Measurements from ENCODE around the gene LAMA1. TPM values are rescaled to one million over a fixed set of nuclear protein-coding genes. Genes with fewer than 3 reads are reported as not detected.
"Not testable (repeated sequence)": the region's sequence is repeated elsewhere in the genome, so short reads cannot be mapped to it uniquely, and the experiment has no call there.

LAMA1 gene
- total RNA-seq, 1 experiment from 2014 or later: 17.5 TPM

DNA sequence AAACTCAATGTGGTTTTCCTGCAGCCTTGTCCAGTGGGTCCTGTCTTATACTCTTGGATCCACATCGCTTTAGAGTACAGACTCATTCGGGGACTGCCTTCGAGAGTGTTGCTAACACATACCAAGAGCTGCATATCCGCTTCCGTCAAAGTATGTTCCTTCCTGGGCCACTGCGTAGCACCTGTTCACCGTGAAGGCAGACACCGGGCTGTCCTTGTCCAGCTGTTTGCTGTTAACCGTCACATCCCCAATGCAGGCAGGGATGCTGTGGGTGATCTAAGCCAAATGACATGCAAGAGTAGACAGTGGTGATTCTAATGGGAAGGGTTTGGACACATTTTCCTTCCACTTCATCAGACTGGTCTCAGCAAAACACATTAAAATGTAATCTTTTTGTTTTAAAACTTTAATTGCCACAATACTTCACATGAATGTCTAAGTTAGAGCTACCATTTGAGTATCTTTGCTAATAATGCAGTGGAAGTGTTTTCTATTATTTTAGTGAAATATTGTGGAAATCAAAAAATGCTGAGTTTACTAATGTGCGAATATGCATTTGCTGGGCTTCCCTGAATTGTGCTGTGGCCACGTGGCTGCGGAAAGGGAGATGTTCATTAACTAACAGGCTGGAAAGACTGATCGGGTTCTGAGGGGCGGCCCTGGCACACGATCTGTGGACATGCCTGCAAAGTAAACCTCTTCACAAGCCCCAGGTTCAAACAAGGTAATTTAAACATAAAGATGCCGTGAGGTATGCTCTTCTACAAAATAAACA, 169.1 kb downstream of the LAMA1 start:
- Histone ChIP-seq H3K36me3 (replicated peaks; ENCODE audit: control insufficient read depth, insufficient read depth, low read length) (peaks cover 3% of the 10 kb centered on the region), H3K27me3 (ENCODE audit: control insufficient read depth, insufficient read depth, low read length) (no peaks in the 10 kb centered on the region), H3K4me3 (ENCODE audit: insufficient read depth, low read depth, low read length) (no peak overlapping the region)
- no peak for DNase-seq

DNA sequence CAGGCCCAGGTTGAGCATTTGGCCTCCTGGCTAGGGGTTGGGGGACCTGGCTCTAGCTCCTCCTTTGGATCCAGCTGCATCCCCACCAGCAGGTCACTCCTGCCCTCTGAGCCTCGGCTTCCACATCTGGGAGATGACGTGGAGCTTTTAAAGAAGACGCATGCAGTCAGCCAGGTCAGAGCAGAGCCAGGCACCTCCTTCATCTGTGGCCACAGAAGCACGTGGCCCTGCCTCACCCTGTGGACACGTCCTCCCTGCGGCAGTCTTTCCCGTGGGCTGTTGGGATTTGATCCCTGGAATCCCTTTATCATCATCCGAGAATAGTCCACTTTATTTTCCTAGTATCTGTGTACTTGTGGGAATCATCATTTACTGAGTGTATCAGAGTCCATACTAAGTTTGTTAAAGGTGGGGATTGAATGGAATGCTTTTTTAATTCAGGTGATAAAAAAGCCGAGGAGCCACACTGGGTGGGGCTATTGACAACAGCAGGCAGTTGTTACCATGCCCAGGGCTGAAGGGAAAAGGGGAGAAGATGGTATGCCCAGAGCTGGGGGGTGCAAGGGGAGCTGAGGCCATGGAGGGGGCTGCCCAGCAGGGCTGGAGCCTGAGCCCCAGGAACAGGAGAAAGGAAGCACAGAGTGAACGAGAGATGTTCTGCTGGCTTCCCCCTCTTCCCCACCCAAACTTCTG, 170.1 kb downstream of the LAMA1 start:
- DNase-seq: no peak
- Histone ChIP-seq H3K4me3 (ENCODE audit: insufficient read depth, low read depth, low read length) (no peak overlapping the region), H3K36me3 (replicated peaks; ENCODE audit: control insufficient read depth, insufficient read depth, low read length) (peaks cover 5% of the 10 kb centered on the region), H3K27me3 (ENCODE audit: control insufficient read depth, insufficient read depth, low read length) (no peaks in the 10 kb centered on the region)

DNA sequence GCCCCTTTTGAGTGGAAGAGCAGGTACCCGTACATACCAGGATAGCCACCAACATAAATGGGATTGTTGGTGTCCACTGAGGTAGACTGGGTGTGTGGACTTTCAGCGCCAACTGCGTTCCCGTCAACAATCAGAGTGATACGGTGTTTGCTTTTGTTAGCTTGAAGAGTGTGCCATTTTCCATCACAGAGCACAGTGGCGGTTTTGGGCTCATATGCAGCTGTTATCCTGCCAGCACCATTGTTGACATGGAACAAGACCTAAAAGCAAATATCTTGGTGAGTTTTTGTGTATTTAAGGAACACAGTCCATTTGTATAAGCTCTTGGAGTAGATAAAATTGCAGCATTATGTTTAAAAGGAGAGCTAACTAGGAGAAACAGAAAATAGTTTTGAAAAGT, 174.5 kb downstream of the LAMA1 start:
- H3K36me3 ChIP-seq (replicated peaks; ENCODE audit: control insufficient read depth, insufficient read depth, low read length): peaks cover 5% of the 10 kb centered on the region
- no peak overlapping the region for H3K4me3 ChIP-seq (ENCODE audit: insufficient read depth, low read depth, low read length)
- H3K27me3 ChIP-seq (ENCODE audit: control insufficient read depth, insufficient read depth, low read length): no peaks in the 10 kb centered on the region
- DNase-seq: no peak

DNA sequence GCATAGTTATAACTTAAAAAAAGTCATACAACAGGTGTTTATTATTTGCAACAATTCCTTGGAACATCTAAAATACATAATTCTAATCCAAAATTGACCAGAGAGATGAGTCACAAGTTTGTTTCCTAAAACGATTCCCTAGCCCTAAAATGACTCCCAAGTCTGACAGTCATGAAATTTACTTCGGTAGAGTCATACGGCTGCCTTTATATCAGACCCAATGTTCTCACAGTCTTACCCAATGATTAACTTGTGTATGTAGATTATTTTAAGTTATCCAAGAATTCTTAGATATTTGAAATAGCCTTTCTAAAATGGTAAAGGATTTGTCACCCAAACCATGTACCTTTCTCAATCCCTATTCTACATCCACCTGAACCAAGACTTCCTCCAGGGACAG, 174.9 kb downstream of the LAMA1 start:
- Histone ChIP-seq H3K36me3 (replicated peaks; ENCODE audit: control insufficient read depth, insufficient read depth, low read length) (peaks cover 5% of the 10 kb centered on the region), H3K27me3 (ENCODE audit: control insufficient read depth, insufficient read depth, low read length) (no peaks in the 10 kb centered on the region), H3K4me3 (ENCODE audit: insufficient read depth, low read depth, low read length) (no peak overlapping the region)
- DNase-seq: no peak

DNA sequence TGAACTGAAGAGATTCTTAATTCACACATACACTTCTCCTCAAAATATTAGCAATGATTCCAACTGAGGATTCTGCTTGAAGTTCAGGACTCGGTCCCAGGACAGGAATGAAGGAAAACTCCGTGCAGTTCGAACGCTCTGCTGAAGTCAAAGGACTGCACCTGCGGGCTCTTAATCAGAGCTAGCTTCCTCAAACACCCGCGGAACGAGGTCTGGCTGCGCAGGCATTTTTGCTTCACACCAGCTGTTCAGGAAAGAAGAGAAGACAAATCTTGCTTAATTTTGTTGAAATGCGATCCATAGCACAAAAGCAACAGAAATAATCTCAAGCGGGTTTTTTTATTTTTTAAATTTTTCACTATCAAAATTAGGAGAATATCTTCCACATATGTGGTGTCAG, 175.6 kb downstream of the LAMA1 start:
- Histone ChIP-seq H3K27me3 (ENCODE audit: control insufficient read depth, insufficient read depth, low read length) (no peaks in the 10 kb centered on the region), H3K36me3 (replicated peaks; ENCODE audit: control insufficient read depth, insufficient read depth, low read length) (peaks cover 5% of the 10 kb centered on the region), H3K4me3 (ENCODE audit: insufficient read depth, low read depth, low read length) (no peak overlapping the region)
- DNase-seq: no peak

DNA sequence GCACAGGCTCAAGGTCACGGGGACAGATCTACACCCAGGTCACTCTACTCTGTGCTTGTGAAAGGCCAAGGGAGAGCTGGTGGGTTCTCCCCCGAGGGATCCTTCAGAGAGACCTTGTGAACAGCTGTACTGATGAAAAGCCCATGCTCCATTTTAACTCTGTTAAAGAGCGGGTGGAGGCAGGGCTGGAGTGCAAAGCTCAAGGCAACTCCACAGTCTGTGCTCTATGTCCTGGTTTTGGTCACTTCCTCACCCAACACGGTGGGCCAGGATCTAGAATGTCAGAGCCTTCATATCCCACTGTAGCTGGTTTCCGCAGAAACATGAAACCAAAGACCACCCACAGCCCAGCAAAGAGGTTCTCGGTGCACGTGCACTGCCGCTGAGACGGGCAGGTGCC, 177.1 kb downstream of the LAMA1 start:
- DNase-seq: no peak
- H3K36me3 ChIP-seq (replicated peaks; ENCODE audit: control insufficient read depth, insufficient read depth, low read length): peaks cover 3% of the 10 kb centered on the region
- H3K27me3 ChIP-seq (ENCODE audit: control insufficient read depth, insufficient read depth, low read length): no peaks in the 10 kb centered on the region
- H3K4me3 ChIP-seq (ENCODE audit: insufficient read depth, low read depth, low read length): no peak overlapping the region

DNA sequence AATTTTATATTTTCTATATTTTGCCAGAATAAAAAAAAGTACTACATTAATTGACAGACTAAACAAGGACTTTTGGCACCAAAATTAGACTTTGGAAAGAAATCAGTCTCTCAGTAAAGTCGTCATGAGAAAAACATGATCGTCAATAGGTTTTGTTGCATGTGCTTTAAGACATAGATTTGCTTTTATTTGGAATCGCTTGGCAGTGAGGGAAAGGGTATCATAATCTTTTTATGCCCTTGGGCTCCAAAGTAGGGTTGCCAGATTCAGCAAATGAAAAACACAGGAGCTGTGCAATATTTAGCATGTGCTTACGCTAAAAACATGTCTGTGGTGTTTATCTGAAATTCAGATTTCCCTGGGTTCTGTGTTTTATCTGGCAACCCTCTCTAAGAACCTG, 177.6 kb downstream of the LAMA1 start:
- Histone ChIP-seq H3K27me3 (ENCODE audit: control insufficient read depth, insufficient read depth, low read length) (no peaks in the 10 kb centered on the region), H3K36me3 (replicated peaks; ENCODE audit: control insufficient read depth, insufficient read depth, low read length) (peaks cover 2% of the 10 kb centered on the region), H3K4me3 (ENCODE audit: insufficient read depth, low read depth, low read length) (no peak overlapping the region)
- no peak for DNase-seq

DNA sequence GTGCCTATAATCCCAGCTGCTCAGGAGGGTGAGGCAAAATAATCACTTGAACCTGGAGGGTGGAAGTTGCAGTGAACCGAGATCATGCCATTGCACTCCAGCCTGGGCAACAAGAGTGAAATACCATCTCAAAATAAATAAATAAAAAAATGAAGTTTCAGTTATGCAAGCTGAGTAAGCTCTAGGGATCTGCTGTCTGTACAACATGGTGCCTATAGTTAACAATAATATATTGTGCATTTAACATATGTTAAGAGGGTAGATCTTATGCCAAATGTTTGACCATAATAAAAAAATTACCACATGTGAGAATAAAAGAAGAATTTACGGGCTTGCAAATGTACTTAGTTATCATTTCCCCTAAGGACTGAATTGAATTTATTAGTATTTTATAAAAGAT, 179.2 kb downstream of the LAMA1 start:
- DNase-seq; H3K4me3 ChIP-seq (ENCODE audit: insufficient read depth, low read depth, low read length); H3K27me3 ChIP-seq (ENCODE audit: control insufficient read depth, insufficient read depth, low read length); H3K36me3 ChIP-seq (replicated peaks; ENCODE audit: control insufficient read depth, insufficient read depth, low read length): not testable (repeated sequence)

DNA sequence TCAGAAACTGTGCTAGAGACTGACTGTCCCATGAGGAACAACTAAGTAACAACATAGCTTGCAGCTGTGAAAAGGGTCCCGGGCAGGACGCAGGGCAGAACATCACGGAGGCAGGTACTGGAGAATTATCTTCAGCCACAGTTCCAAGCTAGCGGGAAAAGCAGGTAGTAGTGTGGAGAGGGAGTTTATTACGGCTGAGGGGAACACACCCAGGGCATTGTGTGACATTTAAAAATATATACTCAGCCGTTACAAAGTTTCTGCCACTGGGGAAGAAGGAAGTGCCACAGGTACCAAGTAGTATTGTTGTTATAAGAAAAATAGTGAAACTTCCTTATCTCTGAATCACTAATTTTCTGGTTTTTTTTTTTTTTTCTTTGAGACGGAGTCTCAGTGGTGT, 179.6 kb downstream of the LAMA1 start:
- peaks cover under 1% of the 10 kb centered on the region for H3K36me3 ChIP-seq (replicated peaks; ENCODE audit: control insufficient read depth, insufficient read depth, low read length)
- no peak for DNase-seq
- H3K4me3 ChIP-seq (ENCODE audit: insufficient read depth, low read depth, low read length): no peak overlapping the region
- no peaks in the 10 kb centered on the region for H3K27me3 ChIP-seq (ENCODE audit: control insufficient read depth, insufficient read depth, low read length)

DNA sequence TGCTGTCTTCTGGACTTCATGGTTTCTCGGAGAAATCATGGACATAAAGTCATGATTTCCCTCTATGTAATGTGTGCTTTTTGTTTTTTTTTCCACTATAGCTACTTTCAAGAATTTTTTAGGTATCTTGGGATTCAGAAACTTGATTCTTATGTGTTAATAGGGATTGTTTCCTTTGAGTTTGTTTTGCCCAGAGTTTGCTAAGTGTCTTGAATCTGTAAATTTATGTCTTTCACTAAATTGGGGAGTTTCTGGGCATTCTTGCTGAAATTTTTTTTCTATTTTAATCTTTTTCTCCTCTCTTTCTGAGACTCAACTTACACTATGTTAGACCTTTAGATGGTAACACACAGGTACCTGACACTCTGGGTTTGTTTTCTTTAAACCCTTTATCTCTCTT, 182.7 kb downstream of the LAMA1 start:
- Histone ChIP-seq H3K27me3 (ENCODE audit: control insufficient read depth, insufficient read depth, low read length) (no peaks in the 10 kb centered on the region), H3K36me3 (replicated peaks; ENCODE audit: control insufficient read depth, insufficient read depth, low read length) (no peaks in the 10 kb centered on the region), H3K4me3 (ENCODE audit: insufficient read depth, low read depth, low read length) (no peak overlapping the region)
- no peak for DNase-seq

DNA sequence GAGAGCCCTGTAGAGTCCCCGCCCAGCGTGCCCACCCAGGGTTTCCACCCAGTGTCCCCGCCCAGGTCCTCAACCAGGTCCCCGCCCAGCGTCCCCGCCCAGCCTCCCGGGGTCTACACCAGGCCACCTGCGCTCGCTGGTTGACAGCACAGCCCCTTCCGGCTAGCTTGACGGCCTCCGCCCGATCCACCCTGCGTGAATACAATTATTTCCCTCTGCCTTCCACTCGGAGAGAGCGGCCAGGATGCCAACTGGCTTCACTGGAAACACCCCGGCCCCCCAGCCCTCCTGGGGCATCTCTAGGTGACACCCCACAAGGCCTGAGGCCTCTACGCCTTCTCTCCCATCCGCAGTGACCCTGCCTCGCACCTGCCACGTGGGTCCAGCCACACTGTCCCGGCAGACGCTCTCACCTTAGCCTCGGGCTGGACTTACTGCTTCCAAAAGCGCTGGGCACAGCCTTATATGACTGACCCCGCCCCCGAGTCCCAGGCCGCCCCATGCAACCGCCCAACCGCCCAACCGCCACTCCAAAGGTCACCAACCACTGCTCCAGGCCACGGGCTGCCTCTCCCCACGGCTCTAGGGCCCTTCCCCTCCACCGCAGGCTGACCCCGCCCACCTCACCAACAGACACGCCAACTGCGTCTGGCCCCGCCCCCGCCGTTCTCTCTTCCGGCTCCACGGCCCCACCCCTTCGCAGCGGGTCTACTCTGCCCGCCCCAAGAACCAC, 188.1 kb downstream of the LAMA1 start:
- no peaks in the 10 kb centered on the region for H3K27me3 ChIP-seq (ENCODE audit: control insufficient read depth, insufficient read depth, low read length)
- H3K4me3 ChIP-seq (ENCODE audit: insufficient read depth, low read depth, low read length): no peak overlapping the region; the same call in 1 of the 2 replicates
- peak; percentile 91 for DNase-seq
- no peaks in the 10 kb centered on the region for H3K36me3 ChIP-seq (replicated peaks; ENCODE audit: control insufficient read depth, insufficient read depth, low read length)

DNA sequence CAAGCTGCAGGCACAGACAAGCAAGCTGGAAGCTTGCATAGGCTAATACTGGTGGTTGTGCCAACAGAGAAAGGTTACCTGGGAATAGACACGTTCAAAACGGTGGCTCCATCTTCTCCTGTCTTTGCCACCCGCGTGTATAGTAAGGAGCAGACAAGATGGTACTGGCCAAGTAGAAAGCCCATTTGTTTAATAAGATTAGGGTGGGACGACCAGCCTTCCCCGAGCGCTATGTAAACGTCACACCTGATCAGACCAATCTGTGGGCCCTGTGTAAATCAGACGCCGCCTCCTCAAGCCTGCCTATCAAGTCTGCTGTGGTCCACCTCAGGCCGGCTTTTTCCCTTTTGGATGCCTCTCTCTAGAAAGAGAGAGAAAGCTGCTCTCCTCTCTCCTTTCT, 189.2 kb downstream of the LAMA1 start:
- no peaks in the 10 kb centered on the region for H3K27me3 ChIP-seq (ENCODE audit: control insufficient read depth, insufficient read depth, low read length)
- no peaks in the 10 kb centered on the region for H3K36me3 ChIP-seq (replicated peaks; ENCODE audit: control insufficient read depth, insufficient read depth, low read length)
- no peak overlapping the region for H3K4me3 ChIP-seq (ENCODE audit: insufficient read depth, low read depth, low read length)
- DNase-seq: no peak

DNA sequence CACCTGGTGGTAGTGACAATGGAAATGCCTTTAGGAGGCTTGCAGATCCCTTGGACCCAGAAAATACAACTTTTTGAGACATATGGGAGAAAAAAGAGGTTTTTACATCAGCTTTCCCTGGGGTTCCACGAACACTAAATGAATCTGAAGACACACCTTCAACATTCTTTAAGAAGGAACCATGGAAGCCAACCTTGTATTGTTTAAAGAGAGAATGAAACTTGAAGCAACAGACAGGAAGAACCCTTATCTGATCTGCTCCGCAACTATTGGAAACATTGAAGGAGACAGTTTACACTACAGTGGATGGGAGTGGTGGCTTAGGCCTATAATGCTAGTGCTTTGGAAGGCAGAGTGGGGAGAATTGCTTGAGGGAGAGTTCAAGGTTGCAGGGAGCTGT, 190.4 kb downstream of the LAMA1 start:
- Histone ChIP-seq H3K36me3 (replicated peaks; ENCODE audit: control insufficient read depth, insufficient read depth, low read length) (no peaks in the 10 kb centered on the region), H3K27me3 (ENCODE audit: control insufficient read depth, insufficient read depth, low read length) (no peaks in the 10 kb centered on the region), H3K4me3 (ENCODE audit: insufficient read depth, low read depth, low read length) (no peak overlapping the region)
- no peak for DNase-seq

DNA sequence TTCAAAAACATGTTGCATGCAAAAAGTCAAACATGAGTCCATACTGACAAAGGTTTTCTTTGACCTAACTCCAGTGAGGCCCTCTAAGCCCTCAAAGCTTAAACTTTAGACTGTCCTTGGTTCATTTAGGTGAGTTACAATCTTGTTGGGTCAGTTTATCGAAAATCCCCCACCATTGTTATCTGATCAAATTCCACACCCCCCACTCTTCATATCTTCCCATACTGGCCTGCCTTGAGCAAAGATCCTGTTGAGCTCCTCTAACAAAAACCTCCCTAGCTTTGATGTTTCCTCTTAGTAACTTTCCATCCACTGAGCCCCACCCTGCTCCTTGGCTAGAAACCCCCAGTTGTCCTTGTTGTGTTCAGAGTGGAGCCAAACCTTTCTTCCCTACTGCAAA, 194.4 kb downstream of the LAMA1 start:
- Histone ChIP-seq H3K36me3 (replicated peaks; ENCODE audit: control insufficient read depth, insufficient read depth, low read length) (no peaks in the 10 kb centered on the region), H3K27me3 (ENCODE audit: control insufficient read depth, insufficient read depth, low read length) (no peaks in the 10 kb centered on the region), H3K4me3 (ENCODE audit: insufficient read depth, low read depth, low read length) (no peak overlapping the region)
- no peak for DNase-seq

DNA sequence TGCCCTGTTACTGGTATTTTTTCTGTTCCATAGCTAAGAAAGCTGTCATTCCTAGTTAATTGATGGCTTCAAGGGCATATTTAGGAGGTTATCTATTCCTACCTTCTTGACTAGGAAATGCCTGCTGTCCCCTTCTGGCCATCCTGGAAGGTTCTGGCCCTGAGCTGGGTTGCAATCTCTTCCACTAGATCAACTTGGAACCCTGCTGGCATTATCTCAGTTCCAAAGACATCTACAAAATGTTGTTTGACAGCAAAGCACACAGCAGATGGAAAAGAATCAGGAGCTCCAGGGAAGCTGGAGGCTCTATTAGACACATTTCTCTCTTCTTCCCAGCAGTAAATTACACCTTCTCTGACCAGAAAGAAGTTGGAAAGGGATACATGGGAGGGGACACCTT, 196.0 kb downstream of the LAMA1 start:
- DNase-seq: no peak
- no peak overlapping the region for H3K4me3 ChIP-seq (ENCODE audit: insufficient read depth, low read depth, low read length)
- H3K27me3 ChIP-seq (ENCODE audit: control insufficient read depth, insufficient read depth, low read length): no peaks in the 10 kb centered on the region

More for the DNA sequence above, 196.0 kb downstream of the LAMA1 start:
- no peaks in the 10 kb centered on the region for H3K36me3 ChIP-seq (replicated peaks; ENCODE audit: control insufficient read depth, insufficient read depth, low read length)
